Measurements from ENCODE around the gene CIP2A.

DNA sequence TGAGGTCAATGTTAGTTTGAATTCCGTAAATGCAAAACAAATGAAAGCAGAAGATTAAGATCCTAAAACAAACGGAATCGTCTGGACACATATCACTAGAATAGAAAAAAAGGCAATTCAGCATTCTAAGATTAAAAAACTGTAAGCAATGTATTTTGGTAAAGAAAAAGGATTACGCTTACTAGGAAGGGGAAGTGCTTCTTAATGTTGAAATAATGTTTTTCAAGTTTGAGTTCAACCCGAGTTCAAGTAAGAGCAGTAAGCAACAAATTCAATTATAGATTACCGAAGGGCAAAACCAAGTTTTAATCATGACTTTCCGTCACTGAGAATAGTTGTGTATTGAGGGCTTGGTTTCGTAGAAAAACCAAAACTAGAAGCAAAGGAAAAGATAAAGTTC, 637 bp downstream of the CIP2A start:
- TF ChIP-seq POLR2A (IDR thresholded peaks at IDR 0.05) (no peak), EP300 (IDR thresholded peaks at IDR 0.05) (no peak), POLR2AphosphoS5 (IDR thresholded peaks at IDR 0.05) (no peak)
- TF ChIP-seq, protein P1, sequence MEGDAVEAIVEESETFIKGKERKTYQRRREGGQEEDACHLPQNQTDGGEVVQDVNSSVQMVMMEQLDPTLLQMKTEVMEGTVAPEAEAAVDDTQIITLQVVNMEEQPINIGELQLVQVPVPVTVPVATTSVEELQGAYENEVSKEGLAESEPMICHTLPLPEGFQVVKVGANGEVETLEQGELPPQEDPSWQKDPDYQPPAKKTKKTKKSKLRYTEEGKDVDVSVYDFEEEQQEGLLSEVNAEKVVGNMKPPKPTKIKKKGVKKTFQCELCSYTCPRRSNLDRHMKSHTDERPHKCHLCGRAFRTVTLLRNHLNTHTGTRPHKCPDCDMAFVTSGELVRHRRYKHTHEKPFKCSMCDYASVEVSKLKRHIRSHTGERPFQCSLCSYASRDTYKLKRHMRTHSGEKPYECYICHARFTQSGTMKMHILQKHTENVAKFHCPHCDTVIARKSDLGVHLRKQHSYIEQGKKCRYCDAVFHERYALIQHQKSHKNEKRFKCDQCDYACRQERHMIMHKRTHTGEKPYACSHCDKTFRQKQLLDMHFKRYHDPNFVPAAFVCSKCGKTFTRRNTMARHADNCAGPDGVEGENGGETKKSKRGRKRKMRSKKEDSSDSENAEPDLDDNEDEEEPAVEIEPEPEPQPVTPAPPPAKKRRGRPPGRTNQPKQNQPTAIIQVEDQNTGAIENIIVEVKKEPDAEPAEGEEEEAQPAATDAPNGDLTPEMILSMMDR (IDR thresholded peaks at IDR 0.05), result no peak

Measured in sigmoid colon (tissue), 4 donors.